Endothelial cell of umbilical vein (primary cell): Measurements from ENCODE around the gene AWAT2. TPM values are rescaled to one million over a fixed set of nuclear protein-coding genes. Genes with fewer than 3 reads are reported as not detected.
A peak's percentile ranks its signal among the peaks of the same experiment; 100 is the strongest.

Experiments
- BruUV-seq: library from RNA; stranded (reverse); fragments of 400-500 nt; replicated peaks from 2 replicates; lab custom pipeline; 2021; lab: Mats Ljungman, UMichigan
- CTCF ChIA-PET: fragments of 300-600, 350-600 bp; sonication (Branson Sonifier 250); formaldehyde crosslinking; loops from one replicate; lab custom pipeline; 2021; ENCODE audit warnings: antibody characterized with exemption, inconsistent platforms; lab: Charles Lee
- POLR2A ChIA-PET: fragments of 300-600, 350-600 bp; sonication (Branson Sonifier 250); formaldehyde crosslinking; loops from one replicate; lab custom pipeline; 2021; ENCODE audit warnings: antibody characterized with exemption, inconsistent platforms; lab: Charles Lee
- DNase-seq: peaks from one replicate; pipeline ENCODE4 v3.0.0-alpha.2; 2011; ENCODE audit warnings: low read depth, low spot score
- FAIRE-seq: peaks from 2 replicates; lab custom pipeline; 2011; peaks lifted over from hg19 to GRCh38; lab: Jason Lieb, UNC
- H2AFZ ChIP-seq: 2 replicates; pipeline ENCODE4 v1.6.0; 2012; ENCODE audit warnings: low read depth, low read length, control low read depth, inconsistent platforms
- H3K27ac ChIP-seq: 2 replicates; pipeline ENCODE4 v1.5.1; 2011; ENCODE audit warnings: low read depth, mild to moderate bottlenecking, control low read depth, low read length, moderate library complexity; ENCODE audit not compliant: insufficient read depth
- H3K27me3 ChIP-seq, 2 experiments: 2 replicates each; pipeline versions ENCODE4 v1.6.0 to v1.6.1; 2011; ENCODE audit warnings: low read length in 2 of 2, mixed read lengths in 1 of 2; ENCODE audit not compliant: control insufficient read depth in 2 of 2, insufficient read depth in 2 of 2
- H3K36me3 ChIP-seq, 2 experiments: 2 replicates in 1 of 2; 3 replicates in 1 of 2; pipeline ENCODE4 v1.5.1; 2011; ENCODE audit warnings: low read length in 2 of 2, mild to moderate bottlenecking in 1 of 2, moderate library complexity in 1 of 2; ENCODE audit not compliant: control insufficient read depth in 2 of 2, insufficient read depth in 2 of 2; ENCODE audit errors: extremely low read depth in 1 of 2
- H3K4me1 ChIP-seq: 3 replicates; pipeline ENCODE4 v1.5.1; 2011; ENCODE audit warnings: mild to moderate bottlenecking, low read length; ENCODE audit not compliant: control insufficient read depth, insufficient read depth; ENCODE audit errors: extremely low read depth
- H3K4me2 ChIP-seq: 2 replicates; pipeline ENCODE4 v1.6.1; 2011; ENCODE audit warnings: low read length, control low read depth, mixed read lengths; ENCODE audit not compliant: insufficient read depth
- H3K4me3 ChIP-seq, 3 experiments: fragments of 200-600 bp in 1 of 3; sonication (generic), shearing (Covaris generic) in 1 of 3; replicated peaks in 1 of 3; 2 replicates each; pipeline ENCODE4 v1.5.1; 2011 to 2016; ENCODE audit warnings: control low read depth in 3 of 3, low read length in 3 of 3, mild to moderate bottlenecking in 2 of 3, inconsistent platforms in 1 of 3, low read depth in 1 of 3, moderate library complexity in 1 of 3; ENCODE audit not compliant: insufficient read depth in 1 of 3
- H3K79me2 ChIP-seq: 2 replicates; pipeline ENCODE4 v1.6.0; 2012; ENCODE audit warnings: low read length, inconsistent platforms; ENCODE audit not compliant: control insufficient read depth, insufficient read depth
- H3K9ac ChIP-seq: replicated peaks from 2 replicates; pipeline ENCODE3; 2011; ENCODE audit warnings: low read length, control low read depth; ENCODE audit not compliant: insufficient read depth; ENCODE audit errors: extremely low read depth
- H3K9me1 ChIP-seq: replicated peaks from 3 replicates; pipeline ENCODE4 v1.6.0; 2011; ENCODE audit warnings: mild to moderate bottlenecking, low read length; ENCODE audit not compliant: control insufficient read depth, insufficient read depth; ENCODE audit errors: extremely low read depth
- H3K9me3 ChIP-seq: replicated peaks from 2 replicates; pipeline ENCODE4 v1.5.1; 2012; ENCODE audit warnings: low read length, inconsistent platforms; ENCODE audit not compliant: control insufficient read depth, insufficient read depth
- H4K20me1 ChIP-seq: replicated peaks from 2 replicates; pipeline ENCODE3; 2011; ENCODE audit warnings: mild to moderate bottlenecking, low read length; ENCODE audit not compliant: control insufficient read depth, insufficient read depth; ENCODE audit errors: extremely low read depth
- CTCF ChIP-seq, 2 donors: IDR thresholded peaks; 1 replicate in 1 of 2; 2 replicates in 1 of 2; pipeline ENCODE4 v1.5.1; 2011; ENCODE audit warnings: low read length in 2 of 2, mild to moderate bottlenecking in 2 of 2, moderate library complexity in 2 of 2, control low read depth in 1 of 2, inconsistent platforms in 1 of 2, low read depth in 1 of 2; ENCODE audit not compliant: insufficient read depth in 1 of 2; ENCODE audit errors: extremely low read depth in 1 of 2
- EZH2 ChIP-seq: IDR thresholded peaks from 2 replicates; pipeline ENCODE4 v1.6.1; 2012; ENCODE audit warnings: borderline replicate concordance, low read depth, mild to moderate bottlenecking, moderate library complexity, low read length, inconsistent platforms; ENCODE audit not compliant: severe bottlenecking
- FOS ChIP-seq: IDR thresholded peaks from 2 replicates; pipeline ENCODE4 v1.6.1; 2011; ENCODE audit warnings: mild to moderate bottlenecking, low read length, moderate library complexity, borderline replicate concordance; ENCODE audit not compliant: insufficient read depth
- GATA2 ChIP-seq: IDR thresholded peaks from 2 replicates; pipeline ENCODE4 v1.7.0; 2011; ENCODE audit warnings: low read depth, mild to moderate bottlenecking, moderate library complexity, mixed read lengths, low read length; ENCODE audit not compliant: insufficient read length, insufficient read depth
- JUN ChIP-seq: IDR thresholded peaks from 2 replicates; pipeline ENCODE4 v1.6.1; 2011; ENCODE audit warnings: borderline replicate concordance, low read depth; ENCODE audit not compliant: insufficient read length, insufficient read depth
- MAX ChIP-seq: IDR thresholded peaks from 2 replicates; pipeline ENCODE4 v1.6.1; 2011; ENCODE audit not compliant: insufficient read depth, insufficient read length
- MYC ChIP-seq: IDR thresholded peaks from one replicate; pipeline ENCODE4 v1.6.1; 2011; ENCODE audit warnings: mild to moderate bottlenecking, low read depth, low read length
- POLR2A ChIP-seq: IDR thresholded peaks from 2 replicates; pipeline ENCODE4 v1.6.1; 2012; ENCODE audit warnings: low read depth, mild to moderate bottlenecking, control low read depth, low read length
- POLR2AphosphoS5 ChIP-seq: IDR thresholded peaks from 2 replicates; pipeline ENCODE4 v1.6.1; 2012; ENCODE audit warnings: low read depth, mild to moderate bottlenecking, control low read depth, low read length, moderate library complexity; ENCODE audit not compliant: insufficient read depth
- dilution Hi-C: fragments of 300-500 bp; cut with MboI; formaldehyde crosslinking; loops from one replicate; pipeline ENCODE4 v1.15.0; 2019; ENCODE audit warnings: low sequenced_read_pairs; ENCODE audit not compliant: extremely low pct_ligation_motif_present
- intact Hi-C: fragments of 100-400 bp; cut with micrococcal nuclease; formaldehyde crosslinking; loops from one replicate; pipeline ENCODE4 v1.10.0; 2022
- polyA plus RNA-seq, 4 experiments: library from polyadenylated mRNA; depleted of rRNA in 3 of 4; stranded (reverse) in 3 of 4; unstranded in 1 of 4; fragments of >200 nt; gene quantifications; 2 replicates each; pipeline versions ENCODE4 v1.2.1 to v1.2.3, GENCODE V29; 2011 to 2012; ENCODE audit warnings: missing spikeins in 1 of 4
- total RNA-seq: library from RNA; stranded (reverse); gene quantifications from 2 replicates; pipeline ENCODE4 v1.2.3, GENCODE V29; 2021

The AWAT2 gene
- total and polyA plus RNA-seq, 2 donors (not counting 3 experiments of a cell fraction or from before 2014, with no cell fraction given) = 0.20 to 0.29 TPM

- Histone ChIP-seq H3K79me2 (no peaks in the 10 kb centered on the region), H3K9me1 (no peaks in the 10 kb centered on the region), H4K20me1 (no peaks in the 10 kb centered on the region), H3K27ac (peak overlapping the region; percentile 61), H3K4me3 (no peak overlapping the region), H3K9ac (no peak overlapping the region), H3K4me2 (peak overlapping the region; percentile 67), H3K4me1 (peaks cover 54% of the 10 kb centered on the region), H3K9me3 (no peaks in the 10 kb centered on the region), H2AFZ (peak overlapping the region; percentile 40), H3K36me3 (no peaks in the 10 kb centered on the region), H3K27me3 (no peaks in the 10 kb centered on the region)
- TF ChIP-seq GATA2 (peak; percentile 61), POLR2A (no peak)
- peak; percentile 61 for DNase-seq
- BruUV-seq = no TSS peak
- CTCF ChIA-PET = interaction anchor here (0.9 to 2.9 kb wide), 7 partner anchors 13 to 602 kb away, joined by 3 to 28 read pairs (median 4); partner anchors contain the start of gene IGBP1
- POLR2A ChIA-PET = no interaction called here
- intact Hi-C loops (loop anchor here (2.0 kb wide), 1 partner anchor 38 kb away; no protein-coding TSS in a partner anchor), dilution Hi-C loops (no loop called here)
- peak; percentile 78 for FAIRE-seq
Measured at GRCh38 chrX:70026851-70027200, 22.9 kb downstream of the AWAT2 start.

GRCh38 chrX:70026112-70026850 lies 23.5 kb downstream of the AWAT2 start:
- peak overlapping the region; percentile 40 for H2AFZ ChIP-seq
- H3K9me3 ChIP-seq = no peaks in the 10 kb centered on the region
- intact Hi-C loops (loop anchor here (2.0 kb wide), 1 partner anchor 37 kb away; no protein-coding TSS in a partner anchor), dilution Hi-C loops (no loop called here)
- no peaks in the 10 kb centered on the region for H4K20me1 ChIP-seq
- no peaks in the 10 kb centered on the region for H3K27me3 ChIP-seq
- H3K27ac ChIP-seq = peak overlapping the region; percentile 66
- no peaks in the 10 kb centered on the region for H3K9me1 ChIP-seq
- no TSS peak for BruUV-seq
- no peak overlapping the region for H3K9ac ChIP-seq
- FAIRE-seq = peak; percentile 96
- peak; percentile 70 for DNase-seq
- peak; percentile 53 for TF ChIP-seq GATA2
- no peak for TF ChIP-seq EZH2
- peak; percentile 76 for TF ChIP-seq FOS
- TF ChIP-seq MYC = no peak
- no peak for TF ChIP-seq CTCF (IDR thresholded peaks at IDR 0.05; ENCODE audit: extremely low read depth in 1 of 2, insufficient read depth in 1 of 2, low read depth in 1 of 2, low read length in 2 of 2)
- peak; percentile 36 for TF ChIP-seq POLR2A
- TF ChIP-seq POLR2AphosphoS5 = peak; percentile 57
- peak; percentile 51 for TF ChIP-seq JUN
- no peak for TF ChIP-seq MAX
- H3K4me1 ChIP-seq = peaks cover 54% of the 10 kb centered on the region
- H3K4me3 ChIP-seq = no peak overlapping the region
- H3K4me2 ChIP-seq = peak overlapping the region; percentile 67
- H3K79me2 ChIP-seq = no peaks in the 10 kb centered on the region
- no peaks in the 10 kb centered on the region for H3K36me3 ChIP-seq
- ChIA-PET POLR2A (no interaction called here), CTCF (interaction anchor here (0.7 to 2.9 kb wide), 9 partner anchors 12 to 602 kb away, joined by 3 to 28 read pairs (median 4); partner anchors contain the start of gene IGBP1)
